Measurements from ENCODE around the gene GABRB3.

GABRB3 gene

GRCh38 chr15:26623071-26623470, 149.8 kb downstream of the GABRB3 start:
- no peak for DNase-seq

- no peak for DNase-seq
Measured at GRCh38 chr15:26621816-26622215, 151.1 kb downstream of the GABRB3 start.

GRCh38 chr15:26620528-26621458, 152.1 kb downstream of the GABRB3 start:
- DNase-seq: peak; percentile 7

GRCh38 chr15:26615927-26616302, 157.0 kb downstream of the GABRB3 start:
- DNase-seq: no peak

- no peak for DNase-seq
Measured at GRCh38 chr15:26615188-26615926, 157.5 kb downstream of the GABRB3 start.

- DNase-seq: no peak
Measured at GRCh38 chr15:26614734-26615133, 158.1 kb downstream of the GABRB3 start.

DNA sequence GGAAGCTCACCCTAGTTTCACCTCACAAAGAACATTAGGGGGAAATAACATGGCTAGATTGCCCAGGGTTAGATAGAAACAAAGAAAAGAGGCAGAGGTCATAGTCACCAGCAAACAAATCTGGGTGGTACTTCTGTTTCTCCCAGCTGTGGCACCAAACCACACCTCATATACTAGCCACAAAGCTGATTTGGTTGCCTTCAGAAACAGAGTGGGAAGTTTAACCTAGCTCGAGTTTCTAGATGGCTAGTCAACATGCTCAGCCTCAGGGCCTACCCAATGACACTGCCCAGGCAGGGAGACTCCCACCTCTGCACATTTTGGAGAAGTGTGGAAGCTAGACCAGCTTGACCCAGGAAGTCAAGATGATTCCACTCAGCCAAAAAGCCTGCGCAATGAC, 174.2 kb downstream of the GABRB3 start:
- no peak for DNase-seq

GRCh38 chr15:26595611-26596010, 177.3 kb downstream of the GABRB3 start:
- no peak for DNase-seq

GRCh38 chr15:26590676-26591075, 182.2 kb downstream of the GABRB3 start:
- no peak for DNase-seq

GRCh38 chr15:26582840-26583239, 190.0 kb downstream of the GABRB3 start:
- DNase-seq: no peak

DNA sequence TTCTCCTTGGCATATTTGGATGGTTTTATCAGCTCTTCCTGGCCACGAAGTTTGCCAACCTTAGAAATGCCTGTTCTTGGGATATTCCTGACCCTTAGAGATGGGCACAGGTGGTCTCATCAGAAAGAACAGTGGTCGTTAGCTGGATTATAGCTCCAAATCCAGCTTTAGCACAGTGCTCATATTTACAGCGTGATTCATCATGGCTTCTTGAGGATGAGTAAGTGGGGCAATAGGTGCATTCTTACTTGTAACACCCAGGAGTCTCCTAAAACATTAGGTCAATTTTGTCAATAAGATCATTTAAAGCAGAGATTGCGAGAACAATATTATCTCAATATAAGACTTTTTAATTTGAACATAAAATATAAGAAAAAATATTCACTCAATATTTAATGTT, 191.9 kb downstream of the GABRB3 start:
- DNase-seq: no peak

DNA sequence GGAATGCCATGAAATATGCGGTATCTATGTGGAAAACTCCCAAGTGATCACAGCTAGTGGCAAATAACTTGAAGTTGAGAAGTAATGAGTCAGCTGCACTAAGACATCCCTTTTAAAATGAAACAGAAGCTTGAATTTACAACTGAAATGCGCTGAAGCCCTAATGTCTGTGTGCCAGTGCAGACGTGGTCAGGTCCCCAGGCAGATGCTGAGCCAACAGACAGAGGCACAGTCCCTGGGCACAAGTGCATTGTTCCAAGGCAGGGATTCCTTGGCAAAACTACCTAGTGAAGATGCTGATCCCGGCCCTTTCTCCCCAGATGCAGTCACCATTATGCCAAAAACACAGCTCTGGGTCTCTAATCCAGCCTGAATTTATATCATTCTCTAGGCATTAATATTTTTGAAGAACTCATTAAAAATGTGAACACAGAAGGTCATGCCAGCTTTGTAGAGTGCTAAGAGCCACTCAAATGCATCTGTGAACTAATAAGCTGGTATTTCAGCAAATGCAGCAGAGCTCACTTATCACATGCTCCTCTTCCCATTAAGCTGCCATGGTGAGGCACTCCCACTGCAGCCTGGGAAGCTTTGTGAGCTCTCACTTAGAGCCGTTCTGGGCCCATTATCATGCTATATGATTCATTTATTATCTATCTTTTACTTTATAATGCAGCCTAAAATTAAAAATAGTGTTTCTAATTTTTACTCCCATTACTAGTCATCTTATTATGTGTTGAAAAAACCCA, 200.1 kb downstream of the GABRB3 start:
- no peak for DNase-seq

- no peak for DNase-seq
Measured at GRCh38 chr15:26571346-26571745, 201.5 kb downstream of the GABRB3 start.

- DNase-seq: no peak
Measured at GRCh38 chr15:26565542-26565941, 207.3 kb downstream of the GABRB3 start.

- DNase-seq: no peak
Measured at GRCh38 chr15:26564361-26564760, 208.5 kb downstream of the GABRB3 start.

DNA sequence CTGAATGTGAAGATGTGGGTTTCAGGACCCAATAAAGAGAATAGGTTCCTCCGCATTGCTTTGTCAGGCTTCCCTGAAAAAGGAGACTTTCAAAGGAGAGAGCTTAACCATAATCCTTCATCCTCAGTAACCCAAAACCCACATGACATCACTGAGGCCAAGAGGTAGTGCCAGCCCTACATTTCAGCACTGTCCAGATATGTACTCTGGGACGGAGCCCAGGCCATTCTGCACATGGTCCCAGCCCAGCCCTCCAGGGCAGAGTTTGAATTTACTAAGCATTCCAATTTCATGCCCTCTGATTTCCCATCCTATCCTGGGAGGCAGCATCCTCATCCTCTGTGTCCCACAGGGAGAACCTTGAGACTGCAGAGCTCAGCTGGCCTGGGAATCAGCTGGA, 210.5 kb downstream of the GABRB3 start:
- peak; percentile 3 for DNase-seq

DNA sequence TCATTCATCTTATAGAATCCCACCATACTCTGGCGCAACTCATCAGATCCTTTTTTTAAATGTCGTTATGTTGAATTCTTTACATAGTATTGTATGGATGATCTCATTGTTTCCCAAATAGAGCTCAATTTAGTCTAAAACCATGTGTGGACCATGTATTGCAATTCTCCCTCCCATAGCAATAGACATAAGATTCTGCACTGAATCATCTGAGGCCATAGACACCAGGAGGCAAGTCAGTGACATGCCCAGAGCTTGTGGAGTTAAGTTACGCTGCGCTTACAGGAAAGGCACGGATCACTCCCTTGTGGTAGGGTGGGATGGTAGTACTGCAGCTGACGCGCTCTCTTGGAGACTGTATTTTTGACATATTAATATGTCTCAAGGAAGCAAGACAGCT, 211.0 kb downstream of the GABRB3 start:
- DNase-seq: peak; percentile 74

DNA sequence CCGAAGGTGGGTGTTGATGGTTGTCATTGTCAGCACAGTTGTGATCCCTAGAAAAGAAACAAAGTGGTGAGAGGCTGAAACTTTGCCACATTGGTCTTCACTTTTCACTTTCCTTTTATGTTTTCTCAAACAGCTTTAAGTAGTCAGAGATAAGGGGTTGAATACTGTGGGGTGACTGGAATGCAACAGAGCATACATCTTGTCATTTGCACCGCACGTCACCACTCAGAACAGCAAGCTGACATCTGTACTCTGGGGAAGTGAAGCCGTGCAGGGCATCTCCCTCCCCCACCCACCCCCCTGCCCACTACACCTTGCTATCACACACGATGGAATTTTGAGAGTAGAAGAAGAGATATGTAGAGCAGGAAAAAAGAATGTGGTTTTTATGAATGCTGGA, 211.7 kb downstream of the GABRB3 start:
- DNase-seq: no peak

DNA sequence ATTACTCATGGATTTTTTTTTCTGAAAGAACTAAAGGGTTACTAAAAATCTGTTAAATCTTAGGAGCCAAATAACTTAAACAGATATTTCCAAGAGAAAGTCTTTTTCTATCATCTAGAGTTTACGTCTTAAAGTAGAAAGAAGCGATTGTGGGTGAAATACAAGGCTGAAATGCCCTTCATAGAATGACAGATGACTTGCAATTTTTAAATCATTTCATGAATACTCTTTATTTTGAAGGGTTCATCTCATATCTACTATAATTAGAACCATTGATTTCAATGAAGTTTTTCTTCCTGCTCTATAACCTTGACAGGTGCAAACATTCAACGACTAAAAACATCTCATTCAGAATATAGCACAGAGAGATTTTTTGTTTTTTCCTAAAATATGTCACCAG, 217.0 kb downstream of the GABRB3 start:
- DNase-seq: no peak

DNA sequence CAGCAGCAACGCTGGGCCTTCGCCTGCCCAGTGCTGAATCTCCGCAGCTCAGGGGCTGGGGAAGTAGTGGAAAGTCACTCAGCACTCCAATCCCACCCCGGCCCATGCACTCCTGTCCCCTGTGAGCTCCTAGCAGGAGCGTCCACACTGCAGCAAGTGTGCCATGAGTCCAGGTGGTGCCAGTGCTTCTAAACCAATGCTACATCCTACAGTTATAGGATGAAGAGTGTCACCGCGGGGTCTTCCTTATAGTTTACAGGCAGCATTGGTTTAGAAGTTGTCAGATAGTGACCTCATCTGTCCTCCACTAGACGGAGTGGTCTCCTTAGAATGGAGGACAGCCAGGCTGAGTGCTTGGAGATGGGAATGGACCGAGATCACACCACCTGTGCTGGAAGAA, 221.4 kb downstream of the GABRB3 start:
- DNase-seq: no peak

- no peak for DNase-seq
Measured at GRCh38 chr15:26550880-26551279, 222.0 kb downstream of the GABRB3 start.

DNA sequence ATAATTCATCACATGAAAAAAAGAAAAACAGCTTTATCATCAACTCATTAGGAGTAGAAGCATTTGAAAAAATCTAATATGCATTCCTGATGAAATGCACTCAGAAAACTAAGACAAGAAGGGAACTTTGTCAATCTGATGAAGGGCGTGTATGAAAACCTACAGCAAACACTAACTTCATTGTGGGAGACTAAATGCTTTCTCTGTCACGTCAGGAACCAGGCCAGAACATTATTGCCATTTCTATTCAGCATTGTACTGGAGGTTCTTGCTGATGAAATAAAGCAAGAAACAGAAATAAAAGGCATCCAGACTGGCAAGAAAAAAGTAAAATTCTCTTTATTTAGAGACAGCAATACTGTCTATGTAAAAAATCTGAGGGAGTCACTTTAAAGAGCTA, 235.2 kb downstream of the GABRB3 start:
- no peak for DNase-seq

DNA sequence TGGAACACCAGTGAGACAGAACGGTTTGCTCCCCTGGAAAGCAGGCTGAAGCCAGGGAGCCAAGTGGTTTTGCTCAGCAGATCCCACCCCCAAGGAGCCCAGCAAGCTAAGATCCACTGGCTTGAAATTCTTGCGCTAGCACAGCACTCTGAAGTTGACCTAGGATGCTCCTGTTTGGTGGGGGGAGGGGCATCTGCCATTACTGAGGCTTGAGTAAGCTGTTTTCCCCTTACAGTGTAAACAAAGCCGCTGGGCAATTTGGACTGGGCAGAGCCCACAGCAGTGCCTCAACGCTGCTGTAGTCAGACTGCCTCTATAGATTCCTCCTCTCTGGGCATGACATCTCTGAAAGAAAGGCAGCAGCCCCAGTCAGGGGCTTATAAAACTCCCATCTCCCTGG, 241.4 kb downstream of the GABRB3 start:
- DNase-seq: no peak

GRCh38 chr15:26525096-26525495, 247.8 kb downstream of the GABRB3 start:
- DNase-seq: no peak
